ENCODE results near the gene CDKN2D. TPM values are rescaled to one million over a fixed set of nuclear protein-coding genes. Genes with fewer than 3 reads are reported as not detected.

CDKN2D gene
- total RNA-seq, 1 experiment from 2014 or later: 3.3 TPM

DNA sequence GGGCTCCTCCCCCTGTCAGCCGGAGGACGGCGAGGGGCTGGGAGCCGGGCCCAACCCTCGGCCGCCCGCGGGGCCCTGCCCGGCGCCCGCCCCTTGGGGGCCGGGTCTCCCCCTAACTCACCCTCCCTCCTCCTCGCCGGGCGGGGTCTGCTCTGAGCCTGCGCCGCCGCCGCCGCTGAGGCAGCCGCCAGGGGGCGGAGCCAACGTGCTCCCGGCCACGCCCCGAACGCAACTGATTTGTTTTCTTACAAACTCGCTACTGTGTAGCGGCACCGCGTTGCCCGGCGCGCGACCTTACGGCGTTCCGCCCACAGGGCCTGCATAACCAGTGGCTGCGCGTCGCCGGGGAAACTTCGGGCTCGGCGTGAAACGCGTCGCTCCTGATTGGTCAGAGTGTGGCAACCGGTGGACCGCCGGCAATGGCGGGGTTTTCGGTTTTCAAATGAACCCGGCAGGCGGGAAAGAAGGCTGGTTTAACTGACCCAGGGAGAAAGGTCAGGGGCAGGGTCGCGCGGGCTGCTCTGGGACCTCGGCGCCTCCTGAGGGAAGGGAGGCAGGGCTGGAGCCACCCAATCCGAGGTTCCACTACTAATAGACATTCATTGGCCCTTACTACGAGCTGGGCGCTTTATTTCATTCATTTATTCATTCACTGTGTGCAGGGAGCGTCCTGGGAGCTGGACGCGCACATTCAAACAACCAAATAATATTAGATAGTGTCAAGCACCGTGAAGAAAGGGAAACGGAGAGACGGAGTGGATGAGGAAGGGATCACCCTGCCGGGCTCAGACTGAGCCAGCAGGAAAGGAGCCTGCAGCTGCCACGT is at the start of gene CDKN2D (continued):
- TF ChIP-seq NFE2L1 (CRISPR knock-in tag; IDR thresholded peaks at IDR 0.05): no peak; the same call in 1 of the 2 replicates
- no peak for TF ChIP-seq CREB1 (CRISPR knock-in tag; IDR thresholded peaks at IDR 0.05)
- no peak for TF ChIP-seq RORB (CRISPR knock-in tag; IDR thresholded peaks at IDR 0.05)
- TF ChIP-seq FOXJ3 (CRISPR knock-in tag; IDR thresholded peaks at IDR 0.05; ENCODE audit: borderline replicate concordance): no peak
- no peak for TF ChIP-seq MLX (CRISPR knock-in tag; IDR thresholded peaks at IDR 0.05)
- 0 out of 2 replicates have a peak, but pooled peaks have one; percentile 47 for TF ChIP-seq ZNF532 (CRISPR knock-in tag; IDR thresholded peaks at IDR 0.05; ENCODE audit: borderline replicate concordance)
- 0 out of 2 replicates have a peak, but pooled peaks have one; percentile 31 for TF ChIP-seq ELF4 (CRISPR knock-in tag; IDR thresholded peaks at IDR 0.05; ENCODE audit: low read depth)
- no peak for TF ChIP-seq ESRRA (CRISPR knock-in tag; IDR thresholded peaks at IDR 0.05; ENCODE audit: borderline replicate concordance)
- no peak for TF ChIP-seq ATF2 (CRISPR knock-in tag; IDR thresholded peaks at IDR 0.05; ENCODE audit: borderline replicate concordance, low read depth)
- TF ChIP-seq, protein P1, sequence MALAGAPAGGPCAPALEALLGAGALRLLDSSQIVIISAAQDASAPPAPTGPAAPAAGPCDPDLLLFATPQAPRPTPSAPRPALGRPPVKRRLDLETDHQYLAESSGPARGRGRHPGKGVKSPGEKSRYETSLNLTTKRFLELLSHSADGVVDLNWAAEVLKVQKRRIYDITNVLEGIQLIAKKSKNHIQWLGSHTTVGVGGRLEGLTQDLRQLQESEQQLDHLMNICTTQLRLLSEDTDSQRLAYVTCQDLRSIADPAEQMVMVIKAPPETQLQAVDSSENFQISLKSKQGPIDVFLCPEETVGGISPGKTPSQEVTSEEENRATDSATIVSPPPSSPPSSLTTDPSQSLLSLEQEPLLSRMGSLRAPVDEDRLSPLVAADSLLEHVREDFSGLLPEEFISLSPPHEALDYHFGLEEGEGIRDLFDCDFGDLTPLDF (CRISPR knock-in tag; IDR thresholded peaks at IDR 0.05): no peak
- TF ChIP-seq SMAD4 (CRISPR knock-in tag; IDR thresholded peaks at IDR 0.05): no peak
- no peak for TF ChIP-seq TP53 (CRISPR knock-in tag; IDR thresholded peaks at IDR 0.05)
- TF ChIP-seq ZNF219 (CRISPR knock-in tag; IDR thresholded peaks at IDR 0.05; ENCODE audit: borderline replicate concordance): no peak
- TF ChIP-seq, protein P2, sequence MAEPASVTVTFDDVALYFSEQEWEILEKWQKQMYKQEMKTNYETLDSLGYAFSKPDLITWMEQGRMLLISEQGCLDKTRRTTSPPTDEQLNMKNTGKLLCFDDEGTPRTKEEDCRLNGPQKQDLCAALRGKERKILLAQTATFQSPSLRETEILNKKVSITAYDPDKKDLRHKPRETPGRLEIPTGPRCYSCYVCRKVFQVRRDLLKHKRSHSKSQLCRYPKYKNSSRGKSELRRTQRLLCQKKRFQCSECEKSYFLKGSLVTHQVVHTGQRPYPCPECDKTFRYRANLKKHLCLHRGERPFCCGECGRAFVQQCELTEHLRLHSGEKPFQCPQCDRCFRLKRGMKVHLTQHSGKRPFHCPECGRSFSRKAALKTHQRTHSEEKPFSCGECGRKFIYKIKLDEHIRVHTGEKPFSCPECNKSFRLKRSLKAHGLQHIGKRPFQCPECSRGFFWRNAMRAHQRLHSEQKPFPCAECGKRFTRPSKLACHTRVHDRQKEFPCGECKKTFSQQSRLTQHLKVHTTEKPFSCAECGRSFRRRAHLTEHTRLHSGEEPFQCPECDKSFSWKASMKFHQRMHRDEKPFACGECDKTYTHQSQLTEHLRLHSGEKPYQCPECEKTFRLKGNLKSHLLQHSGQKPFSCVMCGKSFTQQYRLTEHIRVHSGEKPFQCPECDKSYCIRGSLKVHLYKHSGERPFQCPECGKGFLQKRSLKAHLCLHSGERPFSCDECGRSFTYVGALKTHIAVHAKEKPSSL (CRISPR knock-in tag; conservative IDR thresholded peaks at IDR 0.05): no peak
- TF ChIP-seq PREB (CRISPR knock-in tag; IDR thresholded peaks at IDR 0.05; ENCODE audit: borderline replicate concordance): no peak

Data from WTC11 (cell line).